Suppressor macrophage (primary cell): Measurements from ENCODE around the gene NPIPB5.
"Not testable (repeated sequence)": the region's sequence is repeated elsewhere in the genome, so short reads cannot be mapped to it uniquely, and the experiment has no call there.

ENCODE experiments used
- DNase-seq, 4 experiments: peaks; one replicate each; pipeline ENCODE4 v3.0.0-alpha.2; 2020 to 2022
- total RNA-seq, 17 experiments: gene quantifications; one replicate each; lab custom pipeline; 2026; ENCODE audit warnings: mixed read lengths in 6 of 17, inconsistent platforms in 3 of 17; lab: John Stamatoyannopoulos, UW

NPIPB5 gene
- 0.18 to 2.7 (median 0.45) reads per million in 17 experiments for total RNA-seq

DNA sequence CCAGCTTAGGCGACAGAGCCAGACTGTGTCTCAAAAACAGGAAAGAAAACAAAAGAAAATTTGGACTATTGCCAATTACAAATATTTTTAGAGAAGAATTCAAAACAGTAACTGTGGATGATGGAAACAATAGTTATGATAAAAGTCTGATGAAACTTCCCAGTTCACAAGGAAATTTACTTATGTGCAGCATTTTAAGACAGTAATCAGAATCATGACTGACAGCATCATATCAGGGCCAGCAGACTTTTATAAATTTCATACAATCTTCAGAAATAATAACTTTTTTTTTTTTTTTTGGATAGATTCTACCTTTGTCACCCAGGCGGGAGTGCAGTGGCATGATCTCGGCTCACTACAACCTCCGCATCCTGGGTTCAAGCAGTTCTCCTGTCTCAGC lies at the start of gene NPIPB5:
NPIPB5 (plus strand) TSS at position 301 of the 400 bp plus-strand sequence. CDS start 2,911 bp downstream, outside the sequence.
- DNase-seq, result not testable (repeated sequence)

DNA sequence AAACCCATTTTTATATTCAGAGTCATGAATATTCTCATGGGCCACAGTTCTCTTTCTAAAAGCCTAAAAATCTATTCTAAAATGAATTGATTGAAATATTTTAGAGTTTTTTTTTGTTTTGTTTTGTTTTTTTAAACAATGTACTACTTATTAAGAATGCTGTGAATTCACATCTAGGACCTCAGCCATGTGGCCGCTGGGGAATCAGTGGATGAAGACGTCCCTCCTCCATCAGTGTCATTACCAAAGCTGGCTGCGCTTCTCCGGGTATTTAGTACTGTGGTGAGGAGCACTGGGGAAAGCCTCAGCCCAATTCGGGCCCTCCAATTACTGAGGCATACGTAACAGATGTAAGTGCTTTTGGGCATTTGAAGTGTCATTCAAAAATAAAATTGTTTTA lies 41.8 kb upstream of the NPIPB5 start:
- DNase-seq, result not testable (repeated sequence)

DNA sequence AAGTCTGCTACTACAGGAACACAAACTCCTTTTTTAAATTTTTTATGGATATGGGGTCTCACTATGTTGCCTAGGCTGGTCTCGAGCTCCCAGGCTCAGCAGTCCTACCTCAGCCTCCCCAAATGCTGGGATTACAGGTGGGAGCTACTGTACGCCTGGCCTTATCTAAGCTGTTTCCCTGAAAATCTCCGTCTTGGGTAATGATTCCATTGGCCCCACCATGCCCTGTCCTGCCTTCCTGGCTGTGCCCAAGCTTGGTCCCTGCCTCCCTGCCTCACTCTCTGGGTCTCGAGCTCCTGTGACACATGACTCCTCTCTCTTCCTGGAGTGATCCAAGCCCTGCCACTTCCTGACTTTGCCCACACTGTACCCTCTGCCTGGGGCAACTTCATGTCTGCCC lies 27.3 kb downstream of the NPIPB5 start:
- not testable (repeated sequence) for DNase-seq

DNA sequence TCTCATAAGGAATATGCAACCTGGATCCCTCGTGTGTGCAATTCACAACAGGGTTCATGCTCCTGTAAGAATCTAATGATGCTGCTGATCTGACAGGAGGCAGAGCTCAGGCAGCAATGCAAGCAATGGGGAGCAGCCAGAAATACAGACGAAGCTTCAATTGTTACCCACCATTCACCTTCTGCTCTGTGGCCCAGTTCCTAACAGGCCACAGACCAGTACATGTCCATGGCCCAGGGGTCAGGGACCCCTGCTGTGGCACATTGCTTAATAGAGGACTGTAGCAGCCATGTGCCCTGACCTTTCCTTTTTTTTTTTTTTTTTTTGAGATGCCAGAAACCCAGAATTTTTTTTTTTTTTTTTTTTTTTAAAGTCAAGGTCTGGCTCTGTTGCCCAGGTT lies 34.1 kb downstream of the NPIPB5 start:
- DNase-seq, result not testable (repeated sequence)

DNA sequence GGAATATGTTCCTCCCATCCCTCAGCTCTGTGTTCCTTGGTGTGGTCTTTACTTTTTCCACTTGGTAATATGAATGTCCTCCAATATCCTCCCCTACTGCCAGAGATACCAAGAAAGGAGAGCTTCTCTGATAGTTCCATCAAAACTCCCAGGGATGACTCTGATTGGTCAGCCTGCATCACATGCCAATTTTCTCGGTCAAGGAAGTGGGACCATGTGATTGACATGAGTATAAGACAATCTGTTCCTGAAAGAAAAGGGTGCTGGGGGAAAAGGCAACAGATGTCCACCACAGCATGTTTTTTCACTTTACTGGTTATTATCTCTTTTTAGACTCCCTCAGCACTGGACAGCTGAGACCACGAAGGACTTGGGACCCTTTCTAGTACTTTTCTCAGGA lies 35.9 kb downstream of the NPIPB5 start:
- DNase-seq, result not testable (repeated sequence)

- DNase-seq, result not testable (repeated sequence)
These were observed 36.6 kb downstream of the NPIPB5 start for GRCh38 chr16:22547170-22547765.

GRCh38 chr16:22549853-22550252 lies 39.2 kb downstream of the NPIPB5 start:
- DNase-seq, result not testable (repeated sequence)

DNA sequence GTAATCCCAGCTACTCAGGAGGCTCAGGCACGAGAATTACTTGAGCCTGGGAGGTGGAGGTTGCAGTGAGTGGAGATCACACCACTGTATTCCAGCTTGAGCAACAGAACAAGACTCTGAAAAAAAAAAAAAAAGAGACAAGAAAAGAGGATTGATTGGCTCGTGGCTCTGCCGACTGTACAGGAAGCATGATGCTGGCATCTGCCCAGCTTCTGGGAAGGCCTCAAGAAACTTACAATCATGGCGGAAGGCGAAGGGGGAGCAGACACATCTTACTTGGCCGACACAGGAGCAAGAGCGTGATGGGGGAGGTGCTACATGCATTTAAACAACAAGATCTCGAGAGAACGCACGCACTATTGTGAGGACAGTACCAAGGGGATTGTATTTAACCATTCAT lies 40.5 kb downstream of the NPIPB5 start:
- not testable (repeated sequence) for DNase-seq

DNA sequence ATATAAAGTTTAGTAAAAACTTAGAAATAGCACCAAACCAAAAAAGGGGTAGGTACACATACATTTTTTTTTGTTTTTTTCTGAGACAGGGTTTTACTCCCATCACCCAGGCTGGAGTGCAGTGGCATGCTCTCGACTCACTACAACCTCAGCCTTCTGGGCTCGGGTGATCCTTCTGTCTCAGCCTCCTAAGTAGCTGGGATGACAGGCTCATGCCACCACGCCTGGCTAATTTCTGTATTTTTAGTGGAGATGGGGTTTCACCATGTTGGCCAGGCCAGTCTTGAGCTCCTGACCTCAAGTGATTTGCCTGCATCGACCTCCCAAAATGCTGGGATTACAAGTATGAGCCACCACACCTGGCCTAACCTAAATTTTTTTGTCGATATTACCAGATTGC lies 41.0 kb downstream of the NPIPB5 start:
- DNase-seq, result not testable (repeated sequence)

DNA sequence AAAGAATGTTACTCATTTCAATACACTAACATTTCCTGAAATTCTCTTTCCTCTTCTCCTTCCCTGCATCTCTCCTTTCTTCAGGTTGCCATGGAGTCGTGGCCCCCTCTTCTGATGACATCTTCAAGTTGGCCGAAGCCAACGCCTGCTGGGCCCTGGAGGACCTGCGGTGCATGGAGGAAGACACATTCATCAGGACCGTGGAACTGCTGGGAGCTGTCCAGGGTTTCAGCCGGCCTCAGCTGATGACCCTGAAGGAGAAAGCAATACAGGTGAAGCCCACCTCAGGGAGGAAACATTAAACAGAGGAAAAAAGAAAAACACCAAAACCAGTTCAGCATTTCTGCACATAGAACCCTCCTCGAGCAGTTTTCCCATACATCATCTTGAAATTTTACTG lies 46.1 kb downstream of the NPIPB5 start:
- DNase-seq, result not testable (repeated sequence)
